Nephron (organoid): ENCODE measurements around the gene STAU1.
"Not testable (repeated sequence)": the region's sequence is repeated elsewhere in the genome, so short reads cannot be mapped to it uniquely, and the experiment has no call there.

Experiments
- H3K27ac Mint-ChIP-seq, 3 experiments: 2 replicates each; pipeline ENCODE4 v1.8.0; 2020; ENCODE audit warnings: mixed read lengths in 3 of 3, mild to moderate bottlenecking in 2 of 3, moderate library complexity in 1 of 3
- H3K27me3 Mint-ChIP-seq: 2 replicates; pipeline ENCODE4 v1.8.0; 2021; ENCODE audit warnings: low read depth, mild to moderate bottlenecking, moderate library complexity, mixed read lengths
- H3K36me3 Mint-ChIP-seq: 2 replicates; pipeline ENCODE4 v1.8.0; 2020; ENCODE audit warnings: low read depth, mixed read lengths
- H3K4me1 Mint-ChIP-seq: 2 replicates; pipeline ENCODE4 v1.8.0; 2020; ENCODE audit warnings: mixed read lengths
- H3K4me3 Mint-ChIP-seq, 3 experiments: 2 replicates each; pipeline ENCODE4 v1.8.0; 2020; ENCODE audit warnings: mild to moderate bottlenecking in 3 of 3, mixed read lengths in 3 of 3, moderate library complexity in 2 of 3
- H3K9me3 Mint-ChIP-seq: 2 replicates; pipeline ENCODE4 v1.8.0; 2020; ENCODE audit warnings: mixed read lengths
- TF ChIP-seq, protein P1 (sequence below), 3 experiments: fragments of 200-600 bp; sonication (generic); IDR thresholded peaks; one replicate each; pipeline ENCODE4 v1.5.0; 2021; ENCODE audit warnings: antibody characterized with exemption in 3 of 3; ENCODE audit not compliant: unreplicated experiment in 3 of 3

Gene STAU1

DNA sequence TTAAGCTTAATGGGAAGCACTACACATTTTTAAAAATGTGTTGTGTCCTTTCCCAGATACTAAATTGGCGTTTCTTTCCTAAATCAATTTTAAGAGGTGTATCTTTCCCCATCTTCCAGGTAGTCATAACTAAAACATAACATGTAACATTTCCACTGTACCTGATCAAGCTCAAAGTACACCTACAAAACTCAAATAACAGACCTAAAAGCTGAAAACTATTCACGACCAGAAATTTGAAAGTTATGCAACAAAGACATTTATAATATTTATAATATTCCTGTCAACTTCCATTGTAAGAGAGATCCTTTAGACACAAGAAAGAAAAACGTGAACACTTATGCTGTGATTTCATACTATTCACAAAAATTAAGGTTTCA lies 3.5 kb downstream of the STAU1 start:
- H3K9me3 Mint-ChIP-seq, result no peaks in the 10 kb centered on the region

DNA sequence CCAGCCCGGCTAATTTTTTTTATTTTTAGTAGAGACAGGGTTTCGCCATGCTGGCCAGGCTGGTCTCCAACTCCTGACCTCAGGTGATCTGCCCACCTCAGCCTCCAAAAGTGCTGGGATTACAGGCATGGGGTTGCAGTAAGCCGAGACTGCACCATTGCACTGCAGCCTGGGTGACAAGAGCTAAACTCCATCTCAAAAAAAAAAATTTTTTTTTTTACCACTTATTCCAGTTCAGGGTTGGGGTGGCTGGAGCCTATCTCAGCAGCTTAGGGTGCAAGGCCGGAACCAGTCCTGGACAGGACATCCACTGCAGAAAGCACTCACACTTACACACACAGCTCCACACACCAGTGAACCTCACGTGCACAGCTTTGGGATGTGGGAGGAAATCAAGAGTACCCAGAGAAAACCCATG lies 4.0 kb downstream of the STAU1 start:
- H3K9me3 Mint-ChIP-seq, H3K27me3 Mint-ChIP-seq, H3K36me3 Mint-ChIP-seq: not testable (repeated sequence)
- H3K4me3 Mint-ChIP-seq, result peak overlapping the region; percentile 43 to 58 (median 53)
- peaks cover 40% of the 10 kb centered on the region for H3K4me1 Mint-ChIP-seq
- H3K27ac Mint-ChIP-seq, result peak overlapping the region in 2 of 3 experiments; percentile 74 to 80

More for the DNA sequence above, 3.5 kb downstream of the STAU1 start:
- H3K27ac Mint-ChIP-seq, result peak overlapping the region; percentile 44 to 90 (median 80)
- peak overlapping the region; percentile 71 to 79 (median 74) for H3K4me3 Mint-ChIP-seq
- peaks cover 37% of the 10 kb centered on the region for H3K4me1 Mint-ChIP-seq
- no peaks in the 10 kb centered on the region for H3K27me3 Mint-ChIP-seq
- TF ChIP-seq, protein P1, sequence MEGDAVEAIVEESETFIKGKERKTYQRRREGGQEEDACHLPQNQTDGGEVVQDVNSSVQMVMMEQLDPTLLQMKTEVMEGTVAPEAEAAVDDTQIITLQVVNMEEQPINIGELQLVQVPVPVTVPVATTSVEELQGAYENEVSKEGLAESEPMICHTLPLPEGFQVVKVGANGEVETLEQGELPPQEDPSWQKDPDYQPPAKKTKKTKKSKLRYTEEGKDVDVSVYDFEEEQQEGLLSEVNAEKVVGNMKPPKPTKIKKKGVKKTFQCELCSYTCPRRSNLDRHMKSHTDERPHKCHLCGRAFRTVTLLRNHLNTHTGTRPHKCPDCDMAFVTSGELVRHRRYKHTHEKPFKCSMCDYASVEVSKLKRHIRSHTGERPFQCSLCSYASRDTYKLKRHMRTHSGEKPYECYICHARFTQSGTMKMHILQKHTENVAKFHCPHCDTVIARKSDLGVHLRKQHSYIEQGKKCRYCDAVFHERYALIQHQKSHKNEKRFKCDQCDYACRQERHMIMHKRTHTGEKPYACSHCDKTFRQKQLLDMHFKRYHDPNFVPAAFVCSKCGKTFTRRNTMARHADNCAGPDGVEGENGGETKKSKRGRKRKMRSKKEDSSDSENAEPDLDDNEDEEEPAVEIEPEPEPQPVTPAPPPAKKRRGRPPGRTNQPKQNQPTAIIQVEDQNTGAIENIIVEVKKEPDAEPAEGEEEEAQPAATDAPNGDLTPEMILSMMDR (IDR thresholded peaks at IDR 0.05; ENCODE audit: unreplicated experiment in 3 of 3), result no peak
- H3K36me3 Mint-ChIP-seq, result peaks cover 6% of the 10 kb centered on the region

DNA sequence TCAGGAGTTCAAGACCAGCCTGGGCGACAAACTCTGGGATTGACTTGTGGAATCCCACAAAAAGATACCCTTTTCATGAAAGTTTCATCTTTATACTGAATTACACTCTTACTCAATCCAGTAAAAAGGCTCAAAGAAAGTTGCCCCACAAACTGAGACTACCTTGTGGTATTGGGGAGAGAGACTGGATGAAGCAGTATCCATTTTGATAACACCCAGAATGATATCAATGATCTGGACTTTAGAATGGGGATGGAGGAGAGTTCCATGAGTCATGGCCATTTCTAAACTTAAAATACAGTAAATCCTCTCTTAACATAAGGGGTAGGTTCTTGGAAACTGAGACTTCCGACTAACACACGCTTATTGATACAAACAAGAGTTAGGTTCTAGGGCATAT lies 4.7 kb downstream of the STAU1 start:
- peak overlapping the region in 1 of 3 experiments; percentile 23 for H3K27ac Mint-ChIP-seq
- H3K27me3 Mint-ChIP-seq, result no peaks in the 10 kb centered on the region
- H3K9me3 Mint-ChIP-seq, result no peaks in the 10 kb centered on the region
- H3K4me1 Mint-ChIP-seq, result peaks cover 40% of the 10 kb centered on the region
- TF ChIP-seq, protein P1 (IDR thresholded peaks at IDR 0.05; ENCODE audit: unreplicated experiment in 3 of 3), result no peak
- no peak overlapping the region for H3K4me3 Mint-ChIP-seq
- H3K36me3 Mint-ChIP-seq, result peaks cover 6% of the 10 kb centered on the region

DNA sequence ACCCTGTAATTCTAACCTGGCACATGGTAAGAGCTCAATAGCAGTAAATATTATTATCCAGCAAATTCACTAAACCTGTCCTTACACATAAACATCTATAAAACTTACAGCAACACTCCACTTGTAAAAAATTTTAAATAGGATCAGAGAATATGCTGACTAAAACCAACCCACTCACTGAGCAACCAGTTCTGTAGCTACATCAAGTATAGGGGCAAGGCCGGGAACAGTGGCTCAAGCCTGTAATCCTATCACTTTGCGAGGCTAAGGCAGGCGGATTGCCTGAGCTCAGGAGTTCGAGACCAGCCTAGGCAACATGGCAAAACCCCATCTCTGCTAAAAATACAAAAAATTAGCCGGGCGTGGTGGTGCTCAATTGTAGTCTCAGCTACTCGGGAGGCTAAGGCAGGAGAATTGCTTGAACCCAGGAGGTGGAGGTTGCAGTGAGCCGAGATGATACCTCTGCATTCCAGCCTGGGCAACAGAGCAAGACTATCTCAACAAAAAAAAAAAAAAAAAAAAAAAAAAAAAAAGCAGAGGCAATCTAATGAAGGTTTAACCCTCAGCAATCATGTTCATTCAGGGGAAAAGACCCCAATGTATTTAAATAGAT lies 6.8 kb downstream of the STAU1 start:
- H3K27me3 Mint-ChIP-seq, result no peaks in the 10 kb centered on the region
- H3K4me1 Mint-ChIP-seq, result peaks cover 35% of the 10 kb centered on the region
- H3K27ac Mint-ChIP-seq, result peak overlapping the region; percentile 33 to 61 (median 44)
- H3K36me3 Mint-ChIP-seq, result peaks cover 16% of the 10 kb centered on the region
- TF ChIP-seq, protein P1 (IDR thresholded peaks at IDR 0.05; ENCODE audit: unreplicated experiment in 3 of 3), result no peak
- H3K9me3 Mint-ChIP-seq, result no peaks in the 10 kb centered on the region
- no peak overlapping the region for H3K4me3 Mint-ChIP-seq

DNA sequence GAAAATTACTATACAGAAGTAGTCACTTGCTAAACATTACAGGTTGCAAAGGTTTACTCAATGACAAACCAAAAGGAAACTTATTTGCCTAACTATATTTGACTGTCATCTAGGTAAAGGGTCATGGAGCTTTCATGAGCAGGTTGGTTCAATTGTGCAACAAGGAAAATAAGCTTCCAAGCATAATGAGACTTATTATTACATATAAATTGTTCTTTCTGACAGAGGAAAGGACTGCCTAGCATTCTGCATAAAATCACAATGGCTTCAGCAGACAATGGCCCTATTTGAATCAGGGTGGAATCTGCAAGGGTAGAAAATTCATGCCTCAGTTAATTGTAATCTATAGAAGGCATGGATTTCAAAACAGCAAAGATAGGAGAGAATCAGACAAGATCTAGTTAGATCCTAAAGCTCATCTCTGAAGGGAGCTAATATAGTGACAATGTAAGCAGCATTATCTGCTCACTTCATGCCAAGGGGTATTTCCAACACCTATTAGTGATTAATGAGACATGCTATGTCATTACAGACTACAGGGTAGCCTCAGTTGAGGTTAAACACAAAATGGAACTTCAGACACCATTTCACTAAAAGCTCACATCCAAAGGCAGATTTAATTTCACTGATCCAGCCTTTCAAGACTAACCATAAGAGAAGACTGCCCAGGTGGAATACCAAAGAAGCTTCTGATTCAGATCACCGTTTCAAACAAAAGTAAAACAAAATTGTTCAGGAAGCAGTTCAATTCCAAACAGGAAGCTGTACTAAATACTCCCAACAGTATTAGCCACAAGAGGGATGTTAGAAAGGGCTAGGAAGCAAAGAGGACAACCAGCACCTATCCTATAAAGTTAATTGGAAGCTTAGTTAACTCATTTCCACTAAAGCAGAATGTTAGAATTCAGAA lies 8.5 kb downstream of the STAU1 start:
- peak overlapping the region; percentile 3 to 71 (median 44) for H3K27ac Mint-ChIP-seq
- TF ChIP-seq, protein P1 (IDR thresholded peaks at IDR 0.05; ENCODE audit: unreplicated experiment in 3 of 3), result no peak
- peaks cover 22% of the 10 kb centered on the region for H3K4me1 Mint-ChIP-seq
- H3K4me3 Mint-ChIP-seq, result no peak overlapping the region
- H3K9me3 Mint-ChIP-seq, result no peaks in the 10 kb centered on the region
- H3K27me3 Mint-ChIP-seq, result no peaks in the 10 kb centered on the region
- H3K36me3 Mint-ChIP-seq, result peaks cover 14% of the 10 kb centered on the region

DNA sequence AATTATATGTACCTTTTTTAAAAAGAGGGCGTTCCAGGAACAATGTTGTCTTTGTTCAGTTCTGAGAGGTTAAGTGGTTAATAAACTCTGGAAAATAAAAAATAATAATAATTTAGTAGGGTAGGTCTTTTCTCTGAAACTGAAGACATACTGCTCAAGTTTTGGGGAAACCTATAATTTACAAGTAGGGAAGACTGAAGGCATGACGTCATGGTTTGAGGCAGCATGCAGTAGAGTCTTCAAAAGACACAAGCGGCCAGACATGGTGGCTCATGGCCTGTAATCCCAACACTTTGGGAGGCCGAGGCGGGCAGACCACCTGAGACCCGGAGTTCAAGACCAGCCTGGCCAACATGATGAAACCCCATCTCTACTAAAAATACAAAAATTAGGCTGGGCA lies 14.0 kb downstream of the STAU1 start:
- H3K27ac Mint-ChIP-seq, result no peak overlapping the region
- peaks cover 10% of the 10 kb centered on the region for H3K4me1 Mint-ChIP-seq
- H3K36me3 Mint-ChIP-seq, result peaks cover 37% of the 10 kb centered on the region
- H3K27me3 Mint-ChIP-seq, result no peaks in the 10 kb centered on the region
- H3K9me3 Mint-ChIP-seq, result no peaks in the 10 kb centered on the region
- TF ChIP-seq, protein P1 (IDR thresholded peaks at IDR 0.05; ENCODE audit: unreplicated experiment in 3 of 3), result no peak
- H3K4me3 Mint-ChIP-seq, result no peak overlapping the region
